Activated CD8-positive, alpha-beta memory T cell treated with anti-CD3 and anti-CD28 coated beads for 1 hour (primary cell): ENCODE results near the gene PAFAH1B2.
A peak's percentile ranks its signal among the peaks of the same experiment; 100 is the strongest.
"Not testable (repeated sequence)": the region's sequence is repeated elsewhere in the genome, so short reads cannot be mapped to it uniquely, and the experiment has no call there.

Experiments
- DNase-seq, 2 donors: peaks; one replicate each; pipeline ENCODE4 v3.0.0-alpha.2; 2020; ENCODE audit warnings: low read depth in 1 of 2; ENCODE audit errors: extremely low read depth in 1 of 2

PAFAH1B2 gene

GRCh38 chr11:117172724-117173421 is 28.8 kb downstream of the PAFAH1B2 start:
- no peak for DNase-seq

- no peak for DNase-seq
Measured at GRCh38 chr11:117175104-117175503, 31.0 kb downstream of the PAFAH1B2 start.

GRCh38 chr11:117175781-117176180 is 31.7 kb downstream of the PAFAH1B2 start:
- DNase-seq: no peak

DNA sequence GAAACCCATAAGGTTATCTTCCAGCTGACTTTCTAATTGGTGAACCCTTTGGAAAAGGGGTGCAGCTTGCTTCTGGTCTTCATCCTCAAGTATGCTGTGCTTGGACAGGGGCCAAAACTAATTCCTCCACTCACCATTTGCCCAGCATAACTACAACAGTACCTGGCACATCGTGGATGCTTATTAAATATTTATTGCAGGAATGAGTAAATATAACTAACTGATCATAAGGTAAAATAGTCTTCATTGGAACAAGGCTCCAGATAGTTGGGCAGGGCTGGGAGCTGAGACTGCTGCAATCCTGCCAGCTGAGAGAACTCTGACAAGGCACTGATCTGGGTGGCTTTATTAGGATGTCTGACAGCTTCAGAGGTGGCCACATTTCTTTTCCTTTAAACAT is 32.1 kb downstream of the PAFAH1B2 start:
- no peak for DNase-seq

DNA sequence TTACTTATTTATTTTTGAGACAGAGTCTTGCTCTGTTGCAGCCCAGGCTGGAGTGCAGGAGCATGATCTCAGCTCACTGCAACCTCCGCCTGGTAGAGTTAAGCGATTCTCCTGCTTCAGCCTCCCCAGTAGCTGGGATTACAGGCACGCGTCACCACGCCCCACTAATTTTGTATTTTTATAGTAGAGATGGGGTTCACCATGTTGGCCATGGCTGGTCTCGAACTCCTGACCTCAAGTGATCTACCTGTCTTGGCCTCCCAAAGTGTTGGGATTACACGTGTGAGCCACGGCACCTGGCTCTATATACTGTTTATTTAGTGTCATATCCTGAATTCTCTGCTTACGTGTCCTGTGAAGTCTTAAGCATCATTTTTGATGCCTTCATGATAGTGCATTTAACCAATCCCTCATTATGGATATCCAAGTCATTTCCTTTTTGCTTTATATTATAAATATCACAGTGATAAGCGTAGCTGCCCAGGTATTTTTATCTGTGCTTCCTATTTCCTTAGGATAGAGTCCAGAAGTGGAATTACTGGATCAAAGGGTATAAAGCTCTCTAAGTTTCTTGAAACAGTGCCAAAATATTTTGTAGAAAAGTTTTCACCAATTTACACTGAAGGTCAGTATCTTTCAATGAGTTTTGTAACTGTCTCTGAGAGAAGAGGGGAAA is 33.6 kb downstream of the PAFAH1B2 start:
- DNase-seq: no peak

GRCh38 chr11:117178210-117179034 is 34.3 kb downstream of the PAFAH1B2 start, which contains the start of gene SIDT2:
TSS of gene SIDT2 (plus strand) at chr11:117178743. CDS start at chr11:117179264, 521 bp downstream.
- peak; percentile 68 to 84 for DNase-seq

DNA sequence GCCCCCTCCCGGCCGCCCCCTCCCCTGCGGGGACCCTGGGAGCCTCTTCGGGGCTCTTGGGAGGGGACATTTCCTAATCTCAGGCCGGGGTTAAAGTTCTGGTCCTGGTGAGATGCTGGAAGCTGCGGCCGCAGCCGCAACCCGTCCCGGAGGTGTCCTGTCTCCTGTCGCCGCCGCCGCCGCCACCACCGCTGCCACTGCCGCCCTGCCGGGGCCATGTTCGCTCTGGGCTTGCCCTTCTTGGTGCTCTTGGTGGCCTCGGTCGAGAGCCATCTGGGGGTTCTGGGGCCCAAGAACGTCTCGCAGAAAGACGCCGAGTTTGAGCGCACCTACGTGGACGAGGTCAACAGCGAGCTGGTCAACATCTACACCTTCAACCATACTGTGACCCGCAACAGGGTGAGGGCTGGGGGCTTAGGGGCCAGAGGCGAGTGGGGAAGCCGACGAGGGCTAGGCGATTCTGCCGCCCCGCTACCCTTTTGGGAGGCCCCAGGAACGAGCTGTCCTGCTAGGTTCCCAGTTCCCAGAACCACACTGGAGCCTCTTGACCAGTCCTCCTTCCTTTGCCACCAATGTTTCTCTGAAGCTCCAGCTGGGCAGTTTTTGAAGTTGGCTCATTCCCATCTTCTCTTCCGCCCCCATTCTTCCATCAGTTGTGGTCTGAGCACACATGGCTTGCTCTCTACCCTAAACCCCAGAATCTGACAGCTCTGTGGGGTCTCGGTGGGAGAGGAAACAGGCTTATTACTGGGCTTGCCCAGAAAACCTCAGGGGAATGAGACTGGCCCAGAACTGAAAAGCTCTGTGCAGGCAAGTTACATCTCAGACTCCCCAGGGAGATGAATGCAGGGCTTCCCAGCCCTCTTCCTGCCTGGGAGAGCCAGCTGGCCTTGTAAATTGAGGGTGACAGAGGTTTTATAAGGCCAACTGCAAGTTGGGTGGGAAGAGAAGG is 35.2 kb downstream of the PAFAH1B2 start:
- peak in 1 of 2 donors; percentile 37 for DNase-seq

DNA sequence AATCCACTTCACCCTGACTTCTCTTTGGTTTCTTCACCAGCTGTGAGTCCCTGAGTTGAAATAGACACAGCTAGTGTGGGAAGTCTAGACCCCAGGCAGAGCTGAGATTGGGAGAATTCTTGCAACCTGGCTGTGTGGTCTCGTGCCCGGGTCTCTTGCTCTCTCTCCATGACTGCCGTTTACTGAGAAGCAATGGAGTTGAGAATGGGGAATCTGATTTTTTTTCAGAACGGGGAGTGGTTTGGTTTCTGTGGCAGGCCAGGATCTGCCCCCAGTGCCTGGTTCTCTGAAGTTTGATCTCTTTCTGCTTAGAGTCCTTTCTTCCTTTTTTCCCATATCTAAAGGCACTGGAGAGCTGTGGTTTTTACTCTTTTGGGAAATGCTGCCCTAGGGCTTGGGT is 35.9 kb downstream of the PAFAH1B2 start:
- no peak for DNase-seq

GRCh38 chr11:117180661-117181585 is 36.8 kb downstream of the PAFAH1B2 start:
- peak in 1 of 2 donors; percentile 14 for DNase-seq

DNA sequence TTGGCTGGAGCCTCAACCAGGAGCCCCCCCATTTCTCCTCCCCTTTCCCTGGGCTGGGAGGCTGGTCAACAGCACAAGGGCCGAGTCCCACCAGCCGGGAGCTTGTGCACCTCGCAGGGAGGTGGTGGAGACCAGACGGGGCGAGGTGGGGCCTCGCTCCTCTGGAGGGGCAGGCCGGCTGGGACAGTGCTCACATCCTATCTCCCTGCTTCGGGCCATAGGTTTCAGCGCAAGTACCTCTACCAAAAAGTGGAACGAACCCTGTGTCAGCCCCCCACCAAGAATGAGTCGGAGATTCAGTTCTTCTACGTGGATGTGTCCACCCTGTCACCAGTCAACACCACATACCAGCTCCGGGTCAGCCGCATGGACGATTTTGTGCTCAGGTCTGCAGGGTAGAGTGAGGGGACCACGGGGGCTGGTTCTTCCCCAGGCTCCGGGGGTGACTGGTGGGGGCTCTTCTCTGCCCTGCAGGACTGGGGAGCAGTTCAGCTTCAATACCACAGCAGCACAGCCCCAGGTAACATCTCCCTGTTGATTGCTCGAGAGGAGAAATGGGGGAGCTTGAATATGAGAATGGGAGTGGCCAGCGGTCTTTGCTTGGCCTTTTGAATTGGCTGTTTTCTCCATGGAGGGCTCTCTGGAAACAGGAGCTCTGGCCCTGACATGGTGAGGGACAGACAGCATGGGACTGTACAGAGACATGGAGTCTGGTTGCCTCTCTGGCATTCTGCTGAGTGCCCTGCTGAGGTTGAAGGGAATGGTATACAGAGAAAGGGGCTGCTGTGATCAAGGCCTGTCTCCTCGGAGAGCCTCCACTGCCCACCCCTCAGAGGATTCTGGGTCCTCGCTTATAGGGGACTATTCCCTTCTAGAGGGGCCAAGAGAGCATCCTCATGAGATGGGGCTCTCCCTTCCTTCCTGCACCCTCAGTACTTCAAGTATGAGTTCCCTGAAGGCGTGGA is 37.8 kb downstream of the PAFAH1B2 start:
- no peak for DNase-seq

GRCh38 chr11:117182551-117182935 is 38.5 kb downstream of the PAFAH1B2 start:
- DNase-seq: no peak

GRCh38 chr11:117183178-117183577 is 39.1 kb downstream of the PAFAH1B2 start:
- DNase-seq: not testable (repeated sequence)

DNA sequence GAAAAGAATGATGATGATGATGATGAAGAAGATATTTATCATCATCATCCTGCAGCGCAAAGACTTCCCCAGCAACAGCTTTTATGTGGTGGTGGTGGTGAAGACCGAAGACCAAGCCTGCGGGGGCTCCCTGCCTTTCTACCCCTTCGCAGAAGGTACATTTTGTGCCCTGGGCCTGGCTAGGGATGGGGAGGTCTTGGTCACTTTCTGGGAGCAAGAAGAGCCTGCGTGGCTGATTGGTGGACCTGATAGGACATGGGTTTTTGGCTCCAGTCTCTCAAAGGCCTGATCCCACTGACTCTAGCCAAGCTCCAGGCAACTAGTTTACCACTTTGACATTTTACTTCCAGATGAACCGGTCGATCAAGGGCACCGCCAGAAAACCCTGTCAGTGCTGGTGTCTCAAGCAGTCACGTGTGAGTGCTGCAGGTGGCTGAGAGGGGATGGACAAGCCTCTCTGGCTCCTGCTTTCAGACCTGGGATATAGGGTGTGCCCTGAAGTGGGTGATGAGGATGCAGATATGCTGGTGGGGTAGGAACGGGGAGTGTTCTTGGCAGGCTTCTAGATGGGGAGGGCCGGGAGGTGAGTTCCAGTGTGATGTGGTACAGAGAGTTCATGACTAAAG is 39.8 kb downstream of the PAFAH1B2 start:
- DNase-seq: no peak

DNA sequence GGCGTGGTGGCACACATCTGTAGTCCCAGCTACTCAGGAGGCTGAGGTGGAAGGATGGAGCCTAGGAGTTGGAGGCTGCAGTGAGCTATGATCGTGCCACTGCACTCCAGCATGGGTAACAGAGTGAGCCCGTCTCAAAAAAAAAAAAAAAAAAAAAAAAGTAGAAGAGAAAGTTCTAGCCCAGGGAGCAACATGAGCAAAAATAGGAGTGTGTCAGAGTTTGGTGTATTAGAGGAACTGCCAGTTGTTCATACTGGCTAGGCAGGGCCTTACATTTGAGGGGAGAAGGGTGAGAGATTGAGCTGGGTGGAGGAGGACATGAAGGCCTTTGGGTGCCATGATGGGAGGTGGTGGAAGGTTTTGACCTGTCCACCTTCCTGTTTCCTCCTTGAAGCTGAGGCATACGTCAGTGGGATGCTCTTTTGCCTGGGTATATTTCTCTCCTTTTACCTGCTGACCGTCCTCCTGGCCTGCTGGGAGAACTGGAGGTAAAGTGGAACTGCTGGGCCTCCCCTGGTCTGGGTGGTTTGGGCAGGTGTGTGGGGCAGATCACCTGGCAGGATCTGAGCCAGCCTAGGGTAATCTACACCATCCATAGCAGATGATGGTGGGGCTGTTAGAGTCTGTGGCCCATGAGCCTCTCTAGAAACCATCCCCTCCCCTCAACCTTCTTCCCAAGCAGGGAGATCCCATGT is 41.8 kb downstream of the PAFAH1B2 start:
- no peak for DNase-seq

GRCh38 chr11:117186431-117186761 is 42.3 kb downstream of the PAFAH1B2 start:
- no peak for DNase-seq

DNA sequence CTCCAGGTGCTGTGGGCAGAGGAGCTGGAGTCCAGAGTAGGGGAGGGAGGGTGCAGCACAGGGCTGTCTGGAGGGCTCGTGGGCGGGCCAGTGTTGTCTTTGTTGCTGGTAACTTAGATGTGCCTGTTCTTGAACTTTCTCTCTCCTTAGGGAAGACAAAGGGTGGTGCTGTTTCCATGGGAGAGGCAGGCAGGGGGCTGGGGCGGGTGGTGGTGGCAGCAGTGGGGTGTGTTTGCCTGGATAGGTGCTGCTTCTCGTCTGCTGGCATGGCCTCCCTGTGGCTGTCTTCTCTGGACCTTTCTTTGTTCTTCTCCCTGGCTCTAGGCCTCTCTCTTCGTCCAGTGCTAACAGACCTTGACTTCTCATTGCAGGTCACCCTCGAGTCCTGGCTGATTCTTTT is 42.9 kb downstream of the PAFAH1B2 start:
- DNase-seq: no peak

DNA sequence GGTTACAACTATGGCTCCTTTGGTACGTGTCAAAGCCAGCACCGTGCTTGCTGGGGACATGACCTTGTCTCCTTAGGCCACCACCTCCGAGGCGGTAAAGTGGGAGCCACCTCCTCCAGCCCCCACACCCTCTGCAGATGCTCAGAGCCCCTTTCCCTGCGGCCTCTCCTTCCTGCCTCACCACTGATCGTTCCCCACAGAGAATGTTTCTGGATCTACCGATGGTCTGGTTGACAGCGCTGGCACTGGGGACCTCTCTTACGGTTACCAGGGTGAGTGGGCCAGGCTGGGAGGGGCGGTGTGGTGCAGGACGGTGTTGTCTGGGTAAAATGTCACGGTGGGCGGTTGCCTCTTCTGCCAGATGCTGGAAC is 43.3 kb downstream of the PAFAH1B2 start:
- no peak for DNase-seq
